Measurements from ENCODE around the gene STX12. TPM values are rescaled to one million over a fixed set of nuclear protein-coding genes. Genes with fewer than 3 reads are reported as not detected.

The STX12 gene
- total RNA-seq, 1 experiment from 2014 or later = 9.9 TPM

- H3K9me3 Mint-ChIP-seq = no peaks in the 10 kb centered on the region
- no CpG with 5 or more reads among the region's 3 CpGs for WGBS (ENCODE audit: extremely low coverage, insufficient read length, low lambda C conversion rate)
Measured at GRCh38 chr1:27760426-27760825, 12.6 kb upstream of the STX12 start.

More at GRCh38 chr1:27760426-27760825, 12.6 kb upstream of the STX12 start:
- no peak for DNase-seq
- no peak overlapping the region for H2BK120ac ChIP-seq (ENCODE audit: low read depth, low read length, poor library complexity, severe bottlenecking)
- Mint-ChIP-seq H3K27me3 (ENCODE audit: low read depth) (no peaks in the 10 kb centered on the region), H3K4me3 (no peak overlapping the region), H3K36me3 (ENCODE audit: insufficient read depth in 1 of 3, low read depth in 3 of 3) (peaks cover 0 to 22% (median 15%) of the 10 kb centered on the region in 3 experiments; a peak in 5 of 7 replicates), H3K27ac (no peak overlapping the region), H3K4me1 (no peaks in the 10 kb centered on the region)
- no peak overlapping the region for H3K4ac ChIP-seq (ENCODE audit: low read depth, low read length)
- no peaks in the 10 kb centered on the region for H3K27me3 ChIP-seq (ENCODE audit: insufficient read depth, low read length)
- H3T11ph ChIP-seq (ENCODE audit: low read length) = no peak overlapping the region
- no peak; the same call in 2 of the 3 replicates for TF ChIP-seq CTCF (conservative IDR thresholded peaks at IDR 0.05)
- no peak overlapping the region for H3K23ac ChIP-seq (ENCODE audit: insufficient read length, low read depth, low read length)
- no peaks in the 10 kb centered on the region for H3K9me3 ChIP-seq (ENCODE audit: control insufficient read depth, low read depth, low read length)
- no peak overlapping the region for H2BK5ac ChIP-seq (ENCODE audit: insufficient read length, low read length)
- no peak overlapping the region for H3K18ac ChIP-seq (ENCODE audit: insufficient read length, low read depth, low read length)
- no peak overlapping the region for H4K8ac ChIP-seq (replicated peaks; ENCODE audit: insufficient read length, low read depth, low read length)
- H4K5ac ChIP-seq (ENCODE audit: insufficient read length, low read depth, low read length) = no peak overlapping the region
- no peaks in the 10 kb centered on the region for H3K79me1 ChIP-seq (ENCODE audit: insufficient read depth, low read depth, low read length, poor library complexity, severe bottlenecking)
- H2BK15ac ChIP-seq (ENCODE audit: low read depth, low read length) = no peak overlapping the region
- no peak overlapping the region for H2BK20ac ChIP-seq (ENCODE audit: low read depth, low read length, poor library complexity, severe bottlenecking)
- no peak overlapping the region for H2AFZ ChIP-seq (ENCODE audit: low read length)
- no peaks in the 10 kb centered on the region for H3K23me2 ChIP-seq (ENCODE audit: insufficient read length, low read depth, low read length, poor library complexity, severe bottlenecking)
- H4K20me1 ChIP-seq (ENCODE audit: control insufficient read depth, insufficient read depth, insufficient read length) = no peaks in the 10 kb centered on the region
- no peaks in the 10 kb centered on the region for H3K4me1 ChIP-seq (ENCODE audit: insufficient read depth, low read length)
- H3K14ac ChIP-seq (ENCODE audit: insufficient read depth, low read length) = no peak overlapping the region
- no peak overlapping the region for H3K27ac ChIP-seq (ENCODE audit: insufficient read length, low read depth, low read length)
- H3K56ac ChIP-seq (ENCODE audit: insufficient read length, low read depth, low read length) = no peak overlapping the region
- no peak overlapping the region for H2BK12ac ChIP-seq (ENCODE audit: insufficient read length, low read depth, low read length)
- H3K79me2 ChIP-seq (ENCODE audit: insufficient read depth, low read length) = no peaks in the 10 kb centered on the region
- H3K9ac ChIP-seq (ENCODE audit: extremely low read depth, insufficient read length, low read length) = no peak overlapping the region
- H2AK5ac ChIP-seq (ENCODE audit: insufficient read length, low read length) = no peak overlapping the region
- no peak overlapping the region for H3K4me2 ChIP-seq (ENCODE audit: insufficient read depth, insufficient read length, low read length)
- no peak overlapping the region for H4K91ac ChIP-seq (ENCODE audit: insufficient read length, low read depth, low read length)
